Measurements from ENCODE around the gene AGAP1. TPM values are rescaled to one million over a fixed set of nuclear protein-coding genes. Genes with fewer than 3 reads are reported as not detected.

Gene AGAP1
- total and polyA plus RNA-seq, 2 donors (not counting 3 experiments of a cell fraction or from before 2014, with no cell fraction given), result 10.2 to 20.9 TPM

- BruUV-seq (replicated peaks), result no TSS peak
- CTCF ChIA-PET, result interaction anchor here (2.8 to 7.4 kb wide), 2 partner anchors 154 to 457 kb away, joined by 58 to 289 read pairs; no protein-coding TSS in a partner anchor
- H3K79me2 ChIP-seq (ENCODE audit: control insufficient read depth, insufficient read depth, low read length), result no peaks in the 10 kb centered on the region
- no peak for TF ChIP-seq MYC (IDR thresholded peaks at IDR 0.05; ENCODE audit: low read depth, low read length)
- H4K20me1 ChIP-seq (replicated peaks; ENCODE audit: control insufficient read depth, extremely low read depth, insufficient read depth, low read length), result no peaks in the 10 kb centered on the region
- peaks cover 3% of the 10 kb centered on the region for H3K4me1 ChIP-seq (ENCODE audit: control insufficient read depth, extremely low read depth, insufficient read depth, low read length)
- dilution Hi-C loops (cut with MboI; ENCODE audit: extremely low pct_ligation_motif_present, low sequenced_read_pairs) (no loop called here), intact Hi-C loops (cut with micrococcal nuclease) (loop anchor here (10.0 kb wide), 1 partner anchor 357 kb away; no protein-coding TSS in a partner anchor)
- no peak overlapping the region for H3K27ac ChIP-seq (ENCODE audit: insufficient read depth, low read depth, low read length)
- DNase-seq (ENCODE audit: low read depth, low spot score), result no peak
- FAIRE-seq, result no peak
- H3K9ac ChIP-seq (replicated peaks; ENCODE audit: extremely low read depth, insufficient read depth, low read length), result no peak overlapping the region
- H3K36me3 ChIP-seq (ENCODE audit: control insufficient read depth in 2 of 2, extremely low read depth in 1 of 2, insufficient read depth in 2 of 2, low read length in 2 of 2), result no peaks in the 10 kb centered on the region
- no peaks in the 10 kb centered on the region for H3K27me3 ChIP-seq (ENCODE audit: control insufficient read depth in 2 of 2, insufficient read depth in 2 of 2, low read length in 2 of 2)
- H3K9me1 ChIP-seq (replicated peaks; ENCODE audit: control insufficient read depth, extremely low read depth, insufficient read depth, low read length), result no peaks in the 10 kb centered on the region
- no peaks in the 10 kb centered on the region for H3K9me3 ChIP-seq (replicated peaks; ENCODE audit: control insufficient read depth, insufficient read depth, low read length)
- POLR2A ChIA-PET, result no interaction called here
- H3K4me3 ChIP-seq (replicated peaks in 1 of 3; ENCODE audit: insufficient read depth in 1 of 3, low read depth in 1 of 3, low read length in 3 of 3), result no peak overlapping the region
- H2AFZ ChIP-seq (ENCODE audit: low read depth, low read length), result no peak overlapping the region
- no peak overlapping the region for H3K4me2 ChIP-seq (ENCODE audit: insufficient read depth, low read length)
Measured at GRCh38 chr2:235591921-235592320, 98.1 kb downstream of the AGAP1 start.

GRCh38 chr2:235592430-235592829 is 98.6 kb downstream of the AGAP1 start:
- H2AFZ ChIP-seq (ENCODE audit: low read depth, low read length), result no peak overlapping the region
- POLR2A ChIA-PET, result no interaction called here
- H3K9ac ChIP-seq (replicated peaks; ENCODE audit: extremely low read depth, insufficient read depth, low read length), result no peak overlapping the region
- no peaks in the 10 kb centered on the region for H3K79me2 ChIP-seq (ENCODE audit: control insufficient read depth, insufficient read depth, low read length)
- no peaks in the 10 kb centered on the region for H4K20me1 ChIP-seq (replicated peaks; ENCODE audit: control insufficient read depth, extremely low read depth, insufficient read depth, low read length)
- FAIRE-seq (no peak), DNase-seq (ENCODE audit: low read depth, low spot score) (no peak)
- H3K9me1 ChIP-seq (replicated peaks; ENCODE audit: control insufficient read depth, extremely low read depth, insufficient read depth, low read length), result no peaks in the 10 kb centered on the region
- peaks cover 3% of the 10 kb centered on the region for H3K4me1 ChIP-seq (ENCODE audit: control insufficient read depth, extremely low read depth, insufficient read depth, low read length)
- H3K4me3 ChIP-seq (replicated peaks in 1 of 3; ENCODE audit: insufficient read depth in 1 of 3, low read depth in 1 of 3, low read length in 3 of 3), result no peak overlapping the region
- TF ChIP-seq JUN (IDR thresholded peaks at IDR 0.05; ENCODE audit: borderline replicate concordance, insufficient read depth, insufficient read length, low read depth) (no peak), CTCF (IDR thresholded peaks at IDR 0.05; ENCODE audit: extremely low read depth in 1 of 2, insufficient read depth in 1 of 2, low read depth in 1 of 2, low read length in 2 of 2) (no peak), GATA2 (IDR thresholded peaks at IDR 0.05; ENCODE audit: insufficient read depth, insufficient read length, low read depth, low read length) (no peak), POLR2AphosphoS5 (IDR thresholded peaks at IDR 0.05; ENCODE audit: insufficient read depth, low read depth, low read length) (no peak), MAX (IDR thresholded peaks at IDR 0.05; ENCODE audit: insufficient read depth, insufficient read length) (no peak), POLR2A (IDR thresholded peaks at IDR 0.05; ENCODE audit: low read depth, low read length) (no peak), MYC (IDR thresholded peaks at IDR 0.05; ENCODE audit: low read depth, low read length) (no peak), FOS (IDR thresholded peaks at IDR 0.05; ENCODE audit: borderline replicate concordance, insufficient read depth, low read length) (no peak), EZH2 (IDR thresholded peaks at IDR 0.05; ENCODE audit: borderline replicate concordance, low read depth, low read length, severe bottlenecking) (no peak)
- no peak overlapping the region for H3K27ac ChIP-seq (ENCODE audit: insufficient read depth, low read depth, low read length)
- H3K9me3 ChIP-seq (replicated peaks; ENCODE audit: control insufficient read depth, insufficient read depth, low read length), result no peaks in the 10 kb centered on the region
- H3K36me3 ChIP-seq (ENCODE audit: control insufficient read depth in 2 of 2, extremely low read depth in 1 of 2, insufficient read depth in 2 of 2, low read length in 2 of 2), result no peaks in the 10 kb centered on the region
- intact Hi-C loops (cut with micrococcal nuclease), result loop anchor here (10.0 kb wide), 1 partner anchor 358 kb away; no protein-coding TSS in a partner anchor
- CTCF ChIA-PET, result interaction anchor here (0.8 to 7.4 kb wide), 4 partner anchors 31 to 457 kb away, joined by 3 to 289 read pairs (median 32); no protein-coding TSS in a partner anchor
- no peaks in the 10 kb centered on the region for H3K27me3 ChIP-seq (ENCODE audit: control insufficient read depth in 2 of 2, insufficient read depth in 2 of 2, low read length in 2 of 2)
- dilution Hi-C loops (cut with MboI; ENCODE audit: extremely low pct_ligation_motif_present, low sequenced_read_pairs), result no loop called here
- no peak overlapping the region for H3K4me2 ChIP-seq (ENCODE audit: insufficient read depth, low read length)
- no TSS peak for BruUV-seq (replicated peaks)

Measured in endothelial cell of umbilical vein (primary cell).